Right cardiac atrium (tissue), 5 donors: Measurements from ENCODE around the gene FAAP24. TPM values are rescaled to one million over a fixed set of nuclear protein-coding genes. Genes with fewer than 3 reads are reported as not detected.
"Not testable (repeated sequence)": the region's sequence is repeated elsewhere in the genome, so short reads cannot be mapped to it uniquely, and the experiment has no call there.

Source experiments
- ATAC-seq, 2 donors: fragments of 200-7000 bp; cut with Tn5 transposase; one replicate each; pipeline versions ENCODE4 v1.8.0 to v1.9.1; 2020; ENCODE audit warnings: moderate library complexity in 2 of 2, mild to moderate bottlenecking in 1 of 2
- DNase-seq, 3 donors: peaks; one replicate each; pipeline ENCODE4 v3.0.0-alpha.2; 2020
- H3K27ac ChIP-seq: one replicate; pipeline ENCODE4 v1.5.1; 2013; ENCODE audit warnings: mild to moderate bottlenecking, low read length, control low read depth, moderate library complexity
- H3K27me3 ChIP-seq: one replicate; pipeline ENCODE4 v1.6.1; 2013; ENCODE audit not compliant: control insufficient read depth, insufficient read depth
- H3K4me1 ChIP-seq: one replicate; pipeline ENCODE4 v1.6.1; 2013; ENCODE audit warnings: low read length; ENCODE audit not compliant: control insufficient read depth, insufficient read depth
- H3K4me3 ChIP-seq: one replicate; pipeline ENCODE4 v1.5.1; 2013; ENCODE audit warnings: low read length, control low read depth
- H3K9me3 ChIP-seq: one replicate; pipeline ENCODE4 v1.6.1; 2013; ENCODE audit warnings: low read length; ENCODE audit not compliant: control insufficient read depth
- WGBS: extraction: QIAGEN DNeasy Blood & Tissue Kit; methylation state at CpG from one replicate; pipeline ENCODE4 v1.1.7; 2013; 5-methylcytosine and 5-hydroxymethylcytosine counted together
- intact Hi-C, 4 donors: fragments of 100-400 bp; cut with DNase I; formaldehyde crosslinking; loops; one replicate each; pipeline versions ENCODE4 v1.11.0 to v1.14.0; 2022 to 2023
- polyA plus RNA-seq: library from polyadenylated mRNA; stranded (reverse); fragments of 200-250 nt; gene quantifications from one replicate; pipeline ENCODE4 v1.2.3, GENCODE V29; 2013
- total RNA-seq, 4 donors: library from RNA; stranded (reverse); fragmentation: NEBNext Ultra II Directional; extraction: Animal tissue kit (Norgen Biotek cat#: 25700); gene quantifications; one replicate each; pipeline ENCODE4 v1.2.1, GENCODE V29; 2021
- donor health status: healthy with polysubstance abuse.
- donor health status: DM: no; HTN: yes; CAD: no.
- donor health status: DM: no; HTN: no; CAD: no.
- donor health status: DM: no; HTN: yes; CAD: no; lungs with severe emphysema.
- donor health status: DM: yes; HTN: yes; CAD: no.

FAAP24 gene
- total and polyA plus RNA-seq, 5 donors = 0.66 to 0.97 (median 0.76) TPM; not detected in 1

DNA sequence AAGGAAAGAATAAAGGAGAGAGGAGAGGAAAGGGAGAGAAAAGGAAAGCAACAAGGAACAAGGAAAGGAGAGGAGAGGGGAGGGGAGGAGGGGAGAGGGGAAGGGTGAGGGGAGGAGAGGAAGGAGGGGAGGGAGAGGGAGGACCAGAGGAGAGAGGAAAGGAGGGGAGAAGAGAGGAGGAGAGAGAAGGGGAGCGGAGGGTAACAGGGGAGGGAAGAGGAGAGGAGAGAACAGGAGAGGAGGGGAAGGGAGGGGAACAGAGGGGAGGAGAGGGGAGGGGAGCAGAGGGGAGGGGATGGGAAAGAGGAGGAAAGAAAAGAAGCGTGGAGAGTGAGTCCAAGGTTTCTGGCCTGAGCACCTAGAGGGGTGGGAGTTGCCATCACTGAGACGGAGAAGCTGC lies 26.7 kb downstream of the FAAP24 start:
- no peak for DNase-seq
- Histone ChIP-seq H3K4me3 (no peak overlapping the region), H3K4me1 (no peaks in the 10 kb centered on the region), H3K27ac (no peak overlapping the region), H3K9me3 (no peaks in the 10 kb centered on the region), H3K27me3 (no peaks in the 10 kb centered on the region)
- intact Hi-C loops = no loop called here
- WGBS = 76% methylated on average over 3 of the region's 3 CpGs
- no peak for ATAC-seq

DNA sequence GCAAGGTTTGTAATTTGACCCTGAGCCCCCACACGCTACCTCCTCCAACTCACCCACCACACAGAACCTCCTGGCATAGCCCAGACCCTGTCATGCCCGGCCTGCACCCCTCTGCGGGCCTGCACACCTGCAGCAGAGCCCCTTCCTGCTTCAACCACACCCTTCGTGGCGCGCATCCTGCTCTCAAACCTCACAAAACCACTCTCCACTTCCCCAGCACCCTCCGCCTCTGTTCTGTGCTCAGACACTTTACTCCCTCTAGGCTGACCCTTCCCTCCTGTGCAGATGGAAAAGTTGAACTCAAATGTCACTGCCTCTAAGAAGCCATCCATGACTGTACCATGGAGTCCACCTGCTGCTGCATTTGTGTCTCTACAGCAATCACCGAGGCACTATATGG lies 28.5 kb downstream of the FAAP24 start:
- H3K4me3 ChIP-seq = no peak overlapping the region
- no peaks in the 10 kb centered on the region for H3K4me1 ChIP-seq
- no peak for ATAC-seq
- DNase-seq = no peak
- 84% methylated on average over 8 of the region's 8 CpGs for WGBS
- H3K27ac ChIP-seq = no peak overlapping the region
- intact Hi-C loops = no loop called here
- H3K27me3 ChIP-seq = no peaks in the 10 kb centered on the region
- H3K9me3 ChIP-seq = no peaks in the 10 kb centered on the region

DNA sequence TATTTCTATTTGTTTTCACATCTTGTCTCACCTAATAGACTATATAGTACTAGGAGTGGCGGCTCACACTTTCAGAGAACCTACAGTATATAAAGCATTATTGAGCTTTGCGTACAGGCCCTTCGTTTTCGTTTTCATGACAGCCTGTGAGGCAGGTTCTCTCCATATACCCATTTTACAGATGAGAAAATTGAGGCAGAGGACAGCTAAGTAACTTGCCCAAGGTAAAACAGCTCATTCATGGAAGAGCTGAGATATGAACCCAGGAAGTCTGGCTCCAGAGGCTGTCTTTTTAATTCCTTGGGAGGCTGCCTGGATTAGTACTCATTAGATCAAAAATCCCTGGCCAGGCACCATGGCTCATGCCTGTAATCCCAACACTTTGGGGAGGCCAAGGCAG lies 28.9 kb downstream of the FAAP24 start:
- intact Hi-C loops = no loop called here
- Histone ChIP-seq H3K4me1 (no peaks in the 10 kb centered on the region), H3K27me3 (no peaks in the 10 kb centered on the region), H3K9me3 (no peaks in the 10 kb centered on the region), H3K27ac (no peak overlapping the region), H3K4me3 (no peak overlapping the region)
- DNase-seq (no peak), ATAC-seq (no peak)
- 91% methylated on average over 4 of the region's 4 CpGs for WGBS

DNA sequence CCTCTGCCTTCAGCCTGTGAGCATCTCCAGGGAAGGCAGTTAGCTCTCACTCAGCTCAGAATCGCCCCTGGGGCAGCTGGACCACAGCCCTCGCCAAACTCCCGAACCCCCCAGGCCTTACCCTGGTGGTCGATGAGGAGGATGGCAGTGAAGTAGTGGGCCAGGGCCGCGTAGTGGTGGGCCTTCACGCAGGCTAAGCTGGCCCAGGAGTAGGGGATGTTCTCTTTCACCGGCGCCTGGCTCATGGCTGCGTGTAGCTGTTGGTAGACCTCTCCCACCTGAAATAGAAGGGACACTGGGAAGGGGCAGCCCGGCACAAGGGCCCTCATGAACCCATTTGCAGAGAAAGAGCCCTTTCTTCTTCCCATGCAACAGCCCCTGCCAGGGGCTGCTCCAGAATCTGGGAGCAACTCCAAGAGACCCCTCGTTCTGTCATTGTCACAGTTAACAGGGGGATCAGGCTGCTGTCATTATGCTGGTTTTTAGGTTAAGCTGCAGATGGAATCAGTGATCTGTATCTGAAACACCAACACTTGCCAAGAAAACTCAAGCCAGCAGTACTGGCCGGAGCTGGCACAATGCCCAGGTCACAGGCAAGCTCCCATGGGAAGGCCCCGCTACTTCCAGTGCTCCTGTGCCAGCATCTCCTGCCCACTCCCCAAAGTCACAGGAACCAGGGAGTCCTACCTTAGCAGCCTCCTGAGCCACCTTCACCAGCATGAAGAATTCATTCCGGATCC lies 30.3 kb downstream of the FAAP24 start:
- H3K9me3 ChIP-seq, intact Hi-C loops, H3K4me3 ChIP-seq, H3K27ac ChIP-seq, DNase-seq, H3K4me1 ChIP-seq, H3K27me3 ChIP-seq, ATAC-seq: not testable (repeated sequence)
- WGBS = 77% methylated on average over 15 of the region's 15 CpGs

DNA sequence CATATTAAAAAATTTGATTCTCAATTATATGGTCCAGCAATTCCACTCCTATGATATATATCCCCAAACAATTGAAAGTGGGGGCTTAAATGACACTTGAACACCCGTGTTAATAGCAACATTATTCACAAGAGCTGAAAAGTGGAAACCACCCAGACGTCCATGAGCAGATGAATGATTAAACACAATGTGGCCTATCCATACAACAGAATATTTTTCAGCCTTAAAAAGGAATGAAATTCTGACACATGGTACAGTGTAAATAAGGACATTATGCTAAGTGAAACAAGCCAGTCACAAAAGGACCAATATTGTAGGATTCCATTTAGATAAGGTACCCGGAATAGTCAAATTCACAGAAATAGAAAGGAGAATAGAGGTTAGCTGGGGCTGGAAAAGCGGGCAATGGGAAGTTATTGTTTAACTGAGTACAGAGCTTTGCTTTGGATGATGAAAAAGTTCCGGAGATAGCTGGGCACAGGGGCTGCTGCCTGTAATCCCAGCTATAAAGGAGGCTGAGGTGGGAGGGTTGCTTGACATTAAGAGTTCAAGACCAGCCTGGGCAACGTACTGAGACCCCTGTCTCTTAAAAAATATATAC lies 31.5 kb downstream of the FAAP24 start:
- H3K9me3 ChIP-seq, H3K27ac ChIP-seq, ATAC-seq, H3K4me1 ChIP-seq, H3K27me3 ChIP-seq, DNase-seq, H3K4me3 ChIP-seq, intact Hi-C loops: not testable (repeated sequence)
- WGBS = 70% methylated on average over 6 of the region's 6 CpGs

DNA sequence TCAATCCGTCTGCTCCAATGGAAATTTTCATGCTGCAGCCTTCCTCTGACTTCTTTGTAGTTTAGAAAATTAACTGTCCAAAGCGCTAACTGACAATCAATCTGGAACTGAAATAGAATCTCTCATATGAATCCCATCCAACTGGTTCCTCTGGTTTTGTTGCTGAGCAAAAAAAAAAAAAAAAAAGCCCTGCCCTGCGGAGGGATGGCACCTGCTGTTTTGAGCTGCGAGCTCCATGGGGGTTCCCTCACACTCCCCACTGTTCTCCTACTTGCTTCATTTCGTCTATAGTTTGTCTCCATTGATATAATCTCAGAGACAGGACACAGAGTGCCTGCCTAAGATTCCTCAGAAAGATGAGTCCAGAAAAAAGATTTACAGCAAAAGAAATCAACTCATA lies 33.4 kb downstream of the FAAP24 start:
- no peaks in the 10 kb centered on the region for H3K27me3 ChIP-seq
- H3K27ac ChIP-seq = no peak overlapping the region
- no peak overlapping the region for H3K4me3 ChIP-seq
- no peaks in the 10 kb centered on the region for H3K4me1 ChIP-seq
- 80% methylated on average over 5 of the region's 5 CpGs for WGBS
- intact Hi-C loops = no loop called here
- no peaks in the 10 kb centered on the region for H3K9me3 ChIP-seq
- ATAC-seq (no peak), DNase-seq (no peak)

DNA sequence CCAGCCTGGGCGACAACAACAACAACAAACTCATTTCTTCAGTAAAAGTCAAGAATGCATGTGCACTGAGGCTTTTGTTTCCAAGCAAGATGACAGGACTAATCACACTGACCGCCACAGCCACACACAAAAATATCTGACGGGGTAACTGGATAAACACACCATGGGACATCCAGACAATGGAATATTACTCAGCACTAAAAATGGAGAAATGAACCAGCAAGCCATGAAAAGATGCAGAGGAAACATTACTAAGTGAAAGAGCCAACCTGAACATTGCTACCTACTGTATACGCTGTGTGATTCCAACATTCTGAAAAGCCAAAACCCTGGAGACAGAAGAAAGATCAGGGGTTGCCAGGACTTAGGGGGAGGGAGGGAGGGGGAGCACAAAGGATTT lies 36.7 kb downstream of the FAAP24 start:
- no peak for ATAC-seq

DNA sequence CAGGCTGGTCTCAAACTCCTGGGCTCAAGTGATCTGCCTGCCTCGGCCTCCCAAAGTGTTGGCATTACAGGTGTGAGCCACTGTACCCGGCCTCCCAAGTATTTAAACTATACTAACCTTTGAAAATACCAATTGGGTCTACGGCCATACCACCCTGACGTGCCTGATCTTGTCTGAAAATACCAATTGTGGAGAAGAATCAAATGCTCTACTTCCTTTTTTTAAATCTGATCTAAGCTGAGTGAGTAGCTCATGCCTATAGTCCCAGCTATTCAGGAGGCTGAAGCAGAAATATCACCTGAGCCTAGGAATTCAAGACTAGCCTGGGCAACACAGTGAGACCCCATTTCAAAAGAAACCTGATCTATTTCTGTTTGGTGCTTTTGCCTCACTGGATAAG lies 38.8 kb downstream of the FAAP24 start:
- intact Hi-C loops, H3K27me3 ChIP-seq, DNase-seq, ATAC-seq, H3K27ac ChIP-seq, H3K4me1 ChIP-seq, H3K4me3 ChIP-seq, H3K9me3 ChIP-seq: not testable (repeated sequence)
- 91% methylated on average over 4 of the region's 4 CpGs for WGBS

More for the DNA sequence above, 36.7 kb downstream of the FAAP24 start:
- DNase-seq = no peak
- Histone ChIP-seq H3K27ac (no peak overlapping the region), H3K27me3 (no peaks in the 10 kb centered on the region), H3K4me3 (no peak overlapping the region), H3K4me1 (no peaks in the 10 kb centered on the region), H3K9me3 (no peaks in the 10 kb centered on the region)
- intact Hi-C loops = no loop called here
- WGBS = 93% methylated on average over 4 of the region's 4 CpGs

DNA sequence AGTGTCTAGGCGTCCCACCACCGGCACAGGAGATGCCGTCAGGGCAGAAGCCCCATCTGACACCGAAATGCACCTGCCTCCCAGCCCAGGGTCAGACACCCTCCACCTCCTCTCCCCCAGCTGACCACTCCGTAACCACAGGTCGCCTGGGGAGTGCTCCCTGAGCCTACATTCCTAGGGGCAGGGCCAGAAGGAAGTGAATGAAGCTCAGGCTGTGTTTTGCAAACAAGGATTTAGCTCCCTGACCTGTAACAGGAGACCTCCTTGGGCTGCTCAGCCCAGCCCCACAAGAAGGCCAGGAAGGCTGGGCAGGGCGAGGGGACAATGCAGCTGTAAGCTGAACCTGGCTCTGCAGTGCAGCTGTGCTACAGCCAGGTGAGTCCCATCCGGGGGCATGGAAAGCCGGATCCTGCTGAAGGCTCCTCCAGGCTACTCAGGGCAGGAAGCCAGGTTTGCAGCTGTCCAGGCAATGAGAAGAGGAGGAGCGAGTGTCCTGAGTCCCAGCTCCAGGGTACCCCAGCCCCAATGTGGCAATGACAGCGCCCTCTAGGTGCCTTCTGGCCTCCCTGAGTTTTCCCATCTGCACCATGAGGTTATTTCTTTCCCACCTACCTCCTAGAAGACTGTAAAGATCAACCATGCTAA lies 50.6 kb downstream of the FAAP24 start:
- intact Hi-C loops = no loop called here
- DNase-seq = no peak
- Histone ChIP-seq H3K27me3 (no peaks in the 10 kb centered on the region), H3K4me3 (no peak overlapping the region), H3K27ac (no peak overlapping the region), H3K9me3 (no peaks in the 10 kb centered on the region), H3K4me1 (no peaks in the 10 kb centered on the region)
- WGBS = 66% methylated on average over 11 of the region's 11 CpGs
- no peak for ATAC-seq

DNA sequence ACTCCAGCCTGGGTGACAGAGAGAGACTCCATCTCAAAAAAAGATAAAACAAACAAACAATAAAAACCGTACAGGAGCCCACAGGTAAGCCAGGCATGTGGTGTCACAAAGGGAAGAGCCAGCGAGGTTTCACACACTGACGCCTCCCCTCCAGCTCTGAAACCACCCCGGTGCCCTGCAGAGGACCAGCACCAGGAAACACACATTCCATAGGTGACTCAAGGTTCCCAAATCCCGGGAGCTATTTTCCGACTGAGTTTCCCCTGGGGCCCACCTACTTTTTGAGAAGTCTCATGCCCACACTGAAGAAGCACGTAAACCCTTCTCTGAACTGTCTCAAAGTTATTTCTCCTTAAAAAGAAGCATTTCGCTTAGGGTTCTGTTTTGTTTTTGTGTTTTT lies 52.4 kb downstream of the FAAP24 start:
- Histone ChIP-seq H3K4me1 (no peaks in the 10 kb centered on the region), H3K9me3 (no peaks in the 10 kb centered on the region), H3K27ac (no peak overlapping the region), H3K4me3 (no peak overlapping the region), H3K27me3 (no peaks in the 10 kb centered on the region)
- WGBS = 87% methylated on average over 8 of the region's 8 CpGs
- no peak for ATAC-seq
- DNase-seq = no peak
- intact Hi-C loops = no loop called here

DNA sequence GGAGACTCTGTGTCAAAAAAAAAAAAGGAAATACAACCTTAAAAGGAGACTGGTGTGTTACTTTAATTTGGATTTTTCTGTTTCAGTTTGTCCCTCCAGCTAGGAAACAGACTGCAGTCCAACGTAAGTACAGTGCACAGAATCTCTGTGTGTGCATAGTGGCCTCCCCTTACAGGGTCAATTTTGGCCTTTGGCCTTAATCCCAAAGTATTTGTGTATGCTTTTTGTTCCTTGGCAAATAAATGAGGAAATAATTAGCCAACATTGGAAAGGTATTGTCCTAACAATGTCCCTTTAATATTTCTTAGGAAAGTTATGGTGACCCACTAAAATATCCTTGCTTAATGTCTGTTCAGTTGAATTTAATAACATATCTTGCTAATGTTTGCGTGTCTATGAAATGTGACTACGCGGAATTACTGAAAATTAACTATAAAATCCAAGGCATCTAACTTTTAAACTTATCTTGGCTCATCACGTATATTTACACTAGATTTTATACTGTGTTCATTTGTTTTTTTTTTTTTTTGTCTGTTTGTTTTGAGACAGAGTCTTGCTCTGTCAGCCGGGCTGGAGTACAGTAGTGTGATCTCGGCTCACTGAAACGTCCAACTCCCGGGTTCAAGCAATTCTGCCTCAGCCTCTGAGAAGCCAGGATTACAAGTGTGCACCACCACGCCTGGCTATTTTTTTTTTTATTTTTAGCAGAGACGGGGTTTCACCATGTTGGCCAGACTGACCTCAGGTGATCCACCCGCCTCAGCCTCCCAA lies 53.6 kb downstream of the FAAP24 start:
- H3K4me1 ChIP-seq = not testable (repeated sequence)

More for the DNA sequence above, 53.6 kb downstream of the FAAP24 start:
- 93% methylated on average over 12 of the region's 12 CpGs for WGBS
- H3K9me3 ChIP-seq, ATAC-seq, H3K27ac ChIP-seq, intact Hi-C loops, DNase-seq, H3K27me3 ChIP-seq, H3K4me3 ChIP-seq: not testable (repeated sequence)
